HTERT RPE-1 (cell line): ENCODE data around the gene NPHP3.
"Not testable (repeated sequence)": the region's sequence is repeated elsewhere in the genome, so short reads cannot be mapped to it uniquely, and the experiment has no call there.

Experiments used
- in situ Hi-C: fragments of 300-500 bp; cut with MboI; formaldehyde crosslinking; loops from 4 replicates; pipeline ENCODE4 v1.14.3; 2020; ENCODE audit warnings: low sequenced_read_pairs

NPHP3 gene

GRCh38 chr3:132722165-132723023 is at the start of gene NPHP3:
NPHP3 (minus strand) TSS chr3:132722409; CDS start chr3:132722355, 54 bp downstream.
- in situ Hi-C loops = no loop called here

GRCh38 chr3:132758740-132759139 is 36.5 kb upstream of the NPHP3 start:
- in situ Hi-C loops = no loop called here

GRCh38 chr3:132756108-132756650 is 34.0 kb upstream of the NPHP3 start:
- in situ Hi-C loops = no loop called here

- in situ Hi-C loops = no loop called here
Measured at GRCh38 chr3:132753946-132754345, 31.7 kb upstream of the NPHP3 start.

GRCh38 chr3:132749786-132750185 is 27.6 kb upstream of the NPHP3 start:
- in situ Hi-C loops = no loop called here

GRCh38 chr3:132746720-132747119 is 24.5 kb upstream of the NPHP3 start:
- in situ Hi-C loops = not testable (repeated sequence)

GRCh38 chr3:132738314-132738713 is 16.1 kb upstream of the NPHP3 start:
- in situ Hi-C loops = no loop called here

- in situ Hi-C loops = no loop called here
Measured at GRCh38 chr3:132735589-132735988, 13.4 kb upstream of the NPHP3 start.

- in situ Hi-C loops = no loop called here
Measured at GRCh38 chr3:132730891-132731580, 8.8 kb upstream of the NPHP3 start.

- in situ Hi-C loops = no loop called here
Measured at GRCh38 chr3:132726341-132726823, 4.2 kb upstream of the NPHP3 start.

GRCh38 chr3:132723024-132723950 is 1.1 kb upstream of the NPHP3 start:
- in situ Hi-C loops = no loop called here

GRCh38 chr3:132721479-132722164 is 587 bp downstream of the NPHP3 start:
- in situ Hi-C loops = no loop called here

- in situ Hi-C loops = no loop called here
Measured at GRCh38 chr3:132720228-132720627, 2.0 kb downstream of the NPHP3 start.

- in situ Hi-C loops = no loop called here
Measured at GRCh38 chr3:132716372-132716771, 5.8 kb downstream of the NPHP3 start.

- in situ Hi-C loops = no loop called here
Measured at GRCh38 chr3:132713977-132714727, 8.1 kb downstream of the NPHP3 start.

GRCh38 chr3:132710311-132710710 is 11.9 kb downstream of the NPHP3 start:
- in situ Hi-C loops = no loop called here

GRCh38 chr3:132709761-132710160 is 12.4 kb downstream of the NPHP3 start:
- in situ Hi-C loops = no loop called here

- in situ Hi-C loops = no loop called here
Measured at GRCh38 chr3:132703733-132704132, 18.5 kb downstream of the NPHP3 start.

- in situ Hi-C loops = no loop called here
Measured at GRCh38 chr3:132695422-132695821, 26.8 kb downstream of the NPHP3 start.
